ENCODE data around the gene MEGF6. TPM values are rescaled to one million over a fixed set of nuclear protein-coding genes. Genes with fewer than 3 reads are reported as not detected.

Gene MEGF6
- total RNA-seq, 1 experiment from 2014 or later: 21.3 TPM

- DNase-seq: no peak
- no peaks in the 10 kb centered on the region for H3K23me2 ChIP-seq (ENCODE audit: insufficient read length, low read depth, low read length, poor library complexity, severe bottlenecking)
- no peaks in the 10 kb centered on the region for H3K27me3 Mint-ChIP-seq (ENCODE audit: low read depth)
- H3K4ac ChIP-seq (ENCODE audit: low read depth, low read length): no peak overlapping the region
- H3K4me1 ChIP-seq (ENCODE audit: insufficient read depth, low read length): no peaks in the 10 kb centered on the region
- H2AK5ac ChIP-seq (ENCODE audit: insufficient read length, low read length): no peak overlapping the region
- H2BK12ac ChIP-seq (ENCODE audit: insufficient read length, low read depth, low read length): no peak overlapping the region
- H3K36me3 Mint-ChIP-seq (ENCODE audit: insufficient read depth in 1 of 3, low read depth in 3 of 3): no peaks in the 10 kb centered on the region; a peak in 2 of 7 replicates
- no peak overlapping the region for H2BK20ac ChIP-seq (ENCODE audit: low read depth, low read length, poor library complexity, severe bottlenecking)
- no peaks in the 10 kb centered on the region for H3K79me1 ChIP-seq (ENCODE audit: insufficient read depth, low read depth, low read length, poor library complexity, severe bottlenecking)
- no peak overlapping the region for H3K27ac ChIP-seq (ENCODE audit: insufficient read length, low read depth, low read length)
- no peak for TF ChIP-seq CTCF (conservative IDR thresholded peaks at IDR 0.05)
- no peaks in the 10 kb centered on the region for H3K9me3 Mint-ChIP-seq
- H4K91ac ChIP-seq (ENCODE audit: insufficient read length, low read depth, low read length): no peak overlapping the region
- H3K4me1 Mint-ChIP-seq: no peaks in the 10 kb centered on the region
- H2BK5ac ChIP-seq (ENCODE audit: insufficient read length, low read length): no peak overlapping the region
- no peaks in the 10 kb centered on the region for H3K27me3 ChIP-seq (ENCODE audit: insufficient read depth, low read length)
- H3K27ac Mint-ChIP-seq: no peak overlapping the region
- no peak overlapping the region for H4K5ac ChIP-seq (ENCODE audit: insufficient read length, low read depth, low read length)
- no peak overlapping the region for H2BK15ac ChIP-seq (ENCODE audit: low read depth, low read length)
- no peak overlapping the region for H3K23ac ChIP-seq (ENCODE audit: insufficient read length, low read depth, low read length)
- no peak overlapping the region for H3K14ac ChIP-seq (ENCODE audit: insufficient read depth, low read length)
- no peak overlapping the region for H3K4me2 ChIP-seq (ENCODE audit: insufficient read depth, insufficient read length, low read length)
- H3K79me2 ChIP-seq (ENCODE audit: insufficient read depth, low read length): no peaks in the 10 kb centered on the region
- H3K56ac ChIP-seq (ENCODE audit: insufficient read length, low read depth, low read length): no peak overlapping the region
- WGBS (ENCODE audit: extremely low coverage, insufficient read length, low lambda C conversion rate): no CpG with 5 or more reads among the region's 7 CpGs
- H2AFZ ChIP-seq (ENCODE audit: low read length): no peak overlapping the region
- H4K8ac ChIP-seq (replicated peaks; ENCODE audit: insufficient read length, low read depth, low read length): no peak overlapping the region
- no peak overlapping the region for H3T11ph ChIP-seq (ENCODE audit: low read length)
- no peak overlapping the region for H3K4me3 Mint-ChIP-seq
- no peaks in the 10 kb centered on the region for H3K9me3 ChIP-seq (ENCODE audit: control insufficient read depth, low read depth, low read length)
- H2BK120ac ChIP-seq (ENCODE audit: low read depth, low read length, poor library complexity, severe bottlenecking): no peak overlapping the region
- H4K20me1 ChIP-seq (ENCODE audit: control insufficient read depth, insufficient read depth, insufficient read length): peaks cover 3% of the 10 kb centered on the region
- H3K9ac ChIP-seq (ENCODE audit: extremely low read depth, insufficient read length, low read length): no peak overlapping the region
- H3K18ac ChIP-seq (ENCODE audit: insufficient read length, low read depth, low read length): no peak overlapping the region
These were observed 104.4 kb downstream of the MEGF6 start for GRCh38 chr1:3506943-3507342.
